ENCODE data around the gene BEST3.
"Not testable (repeated sequence)": the region's sequence is repeated elsewhere in the genome, so short reads cannot be mapped to it uniquely, and the experiment has no call there.

Gene BEST3

GRCh38 chr12:69672195-69672594 lies 26.9 kb downstream of the BEST3 start:
- 90% methylated on average over 1 of the region's 2 CpGs for WGBS (ENCODE audit: insufficient coverage)
- Histone ChIP-seq H3K9me3 (ENCODE audit: control extremely low read depth in 1 of 5, control insufficient read depth in 4 of 5, insufficient read depth in 2 of 5, low read depth in 1 of 5, low read length in 4 of 5) (no peaks in the 10 kb centered on the region), H3K27me3 (replicated peaks in 2 of 5; ENCODE audit: control insufficient read depth in 4 of 5, insufficient read depth in 5 of 5, low read length in 4 of 5) (no peaks in the 10 kb centered on the region), H3K4me1 (ENCODE audit: control extremely low read depth in 1 of 4, control insufficient read depth in 4 of 4, insufficient read depth in 4 of 4, low read length in 3 of 4) (no peaks in the 10 kb centered on the region), H3K4me3 (ENCODE audit: control insufficient read depth in 1 of 7, extremely low read depth in 1 of 7, insufficient read depth in 4 of 7, low read depth in 2 of 7, low read length in 6 of 7) (no peak overlapping the region), H3K36me3 (ENCODE audit: control insufficient read depth in 4 of 4, insufficient read depth in 4 of 4, low read length in 3 of 4) (no peaks in the 10 kb centered on the region), H3K27ac (ENCODE audit: insufficient read depth in 1 of 2, low read depth in 1 of 2, low read length in 2 of 2, poor library complexity in 1 of 2, severe bottlenecking in 2 of 2) (no peak overlapping the region)
- DNase-seq, result no peak
- CTCF ChIA-PET, result interaction anchor here (1.3 kb wide), 1 partner anchor 14 kb away, joined by 3 read pairs; no protein-coding TSS in a partner anchor
- POLR2A ChIA-PET, result no interaction called here

DNA sequence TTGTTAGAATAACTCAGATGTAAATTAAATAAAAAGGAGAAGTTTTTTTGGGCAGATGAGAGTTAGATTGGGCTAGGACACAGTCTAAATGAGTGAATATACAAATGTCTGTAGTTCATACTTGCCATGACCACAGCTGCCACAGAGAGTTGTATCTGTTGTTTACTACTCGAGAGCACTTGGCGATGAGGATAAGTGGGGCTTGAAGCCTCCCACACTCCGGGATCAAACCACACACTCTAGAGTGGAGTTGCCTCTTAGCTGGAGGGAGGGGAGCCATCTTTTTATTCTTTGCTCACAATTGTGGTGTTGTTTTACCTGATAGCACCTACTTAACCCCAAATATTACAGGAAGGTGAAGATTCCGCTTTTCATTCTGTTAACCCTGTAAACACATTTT lies 27.5 kb downstream of the BEST3 start:
- no peak for DNase-seq
- ChIA-PET POLR2A (no interaction called here), CTCF (interaction anchor here (1.3 kb wide), 1 partner anchor 13 kb away, joined by 3 read pairs; no protein-coding TSS in a partner anchor)
- H3K27ac ChIP-seq (ENCODE audit: insufficient read depth in 1 of 2, low read depth in 1 of 2, low read length in 2 of 2, poor library complexity in 1 of 2, severe bottlenecking in 2 of 2), result no peak overlapping the region
- no peaks in the 10 kb centered on the region for H3K9me3 ChIP-seq (ENCODE audit: control extremely low read depth in 1 of 5, control insufficient read depth in 4 of 5, insufficient read depth in 2 of 5, low read depth in 1 of 5, low read length in 4 of 5)
- no peak overlapping the region for H3K4me3 ChIP-seq (ENCODE audit: control insufficient read depth in 1 of 7, extremely low read depth in 1 of 7, insufficient read depth in 4 of 7, low read depth in 2 of 7, low read length in 6 of 7)
- no peaks in the 10 kb centered on the region for H3K36me3 ChIP-seq (ENCODE audit: control insufficient read depth in 4 of 4, insufficient read depth in 4 of 4, low read length in 3 of 4)
- H3K27me3 ChIP-seq (replicated peaks in 2 of 5; ENCODE audit: control insufficient read depth in 4 of 5, insufficient read depth in 5 of 5, low read length in 4 of 5), result no peaks in the 10 kb centered on the region
- WGBS (ENCODE audit: insufficient coverage), result 100% methylated on average over 1 of the region's 4 CpGs
- no peaks in the 10 kb centered on the region for H3K4me1 ChIP-seq (ENCODE audit: control extremely low read depth in 1 of 4, control insufficient read depth in 4 of 4, insufficient read depth in 4 of 4, low read length in 3 of 4)

GRCh38 chr12:69666798-69667197 lies 32.3 kb downstream of the BEST3 start:
- H3K27ac ChIP-seq (ENCODE audit: insufficient read depth in 1 of 2, low read depth in 1 of 2, low read length in 2 of 2, poor library complexity in 1 of 2, severe bottlenecking in 2 of 2), result no peak overlapping the region
- no peak for DNase-seq
- H3K4me3 ChIP-seq (ENCODE audit: control insufficient read depth in 1 of 7, extremely low read depth in 1 of 7, insufficient read depth in 4 of 7, low read depth in 2 of 7, low read length in 6 of 7), result no peak overlapping the region
- H3K4me1 ChIP-seq (ENCODE audit: control extremely low read depth in 1 of 4, control insufficient read depth in 4 of 4, insufficient read depth in 4 of 4, low read length in 3 of 4), result no peaks in the 10 kb centered on the region
- ChIA-PET CTCF (no interaction called here), POLR2A (no interaction called here)
- WGBS (ENCODE audit: insufficient coverage), result 100% methylated on average over 2 of the region's 2 CpGs
- H3K9me3 ChIP-seq (ENCODE audit: control extremely low read depth in 1 of 5, control insufficient read depth in 4 of 5, insufficient read depth in 2 of 5, low read depth in 1 of 5, low read length in 4 of 5), result no peaks in the 10 kb centered on the region
- H3K36me3 ChIP-seq (ENCODE audit: control insufficient read depth in 4 of 4, insufficient read depth in 4 of 4, low read length in 3 of 4), result no peaks in the 10 kb centered on the region
- no peaks in the 10 kb centered on the region for H3K27me3 ChIP-seq (replicated peaks in 2 of 5; ENCODE audit: control insufficient read depth in 4 of 5, insufficient read depth in 5 of 5, low read length in 4 of 5)

DNA sequence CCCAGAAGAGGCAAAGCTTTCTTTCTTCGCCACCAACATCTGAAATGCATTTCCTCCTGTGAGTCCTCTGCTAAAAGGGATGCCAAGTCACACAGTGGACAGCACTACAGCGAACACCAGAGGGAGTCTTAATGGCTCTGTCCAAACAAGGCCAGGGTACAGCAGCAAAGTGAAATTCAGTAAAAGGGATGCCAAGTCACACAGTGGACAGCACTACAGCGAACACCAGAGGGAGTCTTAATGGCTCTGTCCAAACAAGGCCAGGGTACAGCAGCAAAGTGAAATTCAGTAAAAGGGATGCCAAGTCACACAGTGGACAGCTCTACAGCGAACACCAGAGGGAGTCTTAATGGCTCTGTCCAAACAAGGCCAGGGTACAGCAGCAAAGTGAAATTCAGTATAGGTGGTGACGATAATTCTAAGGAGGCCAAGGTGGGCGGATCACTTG lies 34.1 kb downstream of the BEST3 start:
- H3K27me3 ChIP-seq (replicated peaks in 2 of 5; ENCODE audit: control insufficient read depth in 4 of 5, insufficient read depth in 5 of 5, low read length in 4 of 5); POLR2A ChIA-PET; H3K9me3 ChIP-seq (ENCODE audit: control extremely low read depth in 1 of 5, control insufficient read depth in 4 of 5, insufficient read depth in 2 of 5, low read depth in 1 of 5, low read length in 4 of 5); H3K4me3 ChIP-seq (ENCODE audit: control insufficient read depth in 1 of 7, extremely low read depth in 1 of 7, insufficient read depth in 4 of 7, low read depth in 2 of 7, low read length in 6 of 7); DNase-seq; H3K27ac ChIP-seq (ENCODE audit: insufficient read depth in 1 of 2, low read depth in 1 of 2, low read length in 2 of 2, poor library complexity in 1 of 2, severe bottlenecking in 2 of 2); CTCF ChIA-PET; H3K36me3 ChIP-seq (ENCODE audit: control insufficient read depth in 4 of 4, insufficient read depth in 4 of 4, low read length in 3 of 4); H3K4me1 ChIP-seq (ENCODE audit: control extremely low read depth in 1 of 4, control insufficient read depth in 4 of 4, insufficient read depth in 4 of 4, low read length in 3 of 4): not testable (repeated sequence)
- 100% methylated on average over 2 of the region's 6 CpGs for WGBS (ENCODE audit: insufficient coverage)

GRCh38 chr12:69663726-69664125 lies 35.4 kb downstream of the BEST3 start:
- no peak for DNase-seq
- H3K9me3 ChIP-seq (ENCODE audit: control extremely low read depth in 1 of 5, control insufficient read depth in 4 of 5, insufficient read depth in 2 of 5, low read depth in 1 of 5, low read length in 4 of 5), result no peaks in the 10 kb centered on the region
- 100% methylated on average over 2 of the region's 3 CpGs for WGBS (ENCODE audit: insufficient coverage)
- no peak overlapping the region for H3K4me3 ChIP-seq (ENCODE audit: control insufficient read depth in 1 of 7, extremely low read depth in 1 of 7, insufficient read depth in 4 of 7, low read depth in 2 of 7, low read length in 6 of 7)
- no peaks in the 10 kb centered on the region for H3K36me3 ChIP-seq (ENCODE audit: control insufficient read depth in 4 of 4, insufficient read depth in 4 of 4, low read length in 3 of 4)
- no peaks in the 10 kb centered on the region for H3K4me1 ChIP-seq (ENCODE audit: control extremely low read depth in 1 of 4, control insufficient read depth in 4 of 4, insufficient read depth in 4 of 4, low read length in 3 of 4)
- no peak overlapping the region for H3K27ac ChIP-seq (ENCODE audit: insufficient read depth in 1 of 2, low read depth in 1 of 2, low read length in 2 of 2, poor library complexity in 1 of 2, severe bottlenecking in 2 of 2)
- H3K27me3 ChIP-seq (replicated peaks in 2 of 5; ENCODE audit: control insufficient read depth in 4 of 5, insufficient read depth in 5 of 5, low read length in 4 of 5), result no peaks in the 10 kb centered on the region
- ChIA-PET POLR2A (no interaction called here), CTCF (interaction anchor here (0.9 to 1.2 kb wide), 2 partner anchors 19 to 24 kb away, joined by 3 read pairs; no protein-coding TSS in a partner anchor)

GRCh38 chr12:69662764-69663163 lies 36.3 kb downstream of the BEST3 start:
- Histone ChIP-seq H3K27ac (ENCODE audit: insufficient read depth in 1 of 2, low read depth in 1 of 2, low read length in 2 of 2, poor library complexity in 1 of 2, severe bottlenecking in 2 of 2) (no peak overlapping the region), H3K27me3 (replicated peaks in 2 of 5; ENCODE audit: control insufficient read depth in 4 of 5, insufficient read depth in 5 of 5, low read length in 4 of 5) (no peaks in the 10 kb centered on the region), H3K9me3 (ENCODE audit: control extremely low read depth in 1 of 5, control insufficient read depth in 4 of 5, insufficient read depth in 2 of 5, low read depth in 1 of 5, low read length in 4 of 5) (no peaks in the 10 kb centered on the region), H3K4me3 (ENCODE audit: control insufficient read depth in 1 of 7, extremely low read depth in 1 of 7, insufficient read depth in 4 of 7, low read depth in 2 of 7, low read length in 6 of 7) (no peak overlapping the region), H3K36me3 (ENCODE audit: control insufficient read depth in 4 of 4, insufficient read depth in 4 of 4, low read length in 3 of 4) (no peaks in the 10 kb centered on the region), H3K4me1 (ENCODE audit: control extremely low read depth in 1 of 4, control insufficient read depth in 4 of 4, insufficient read depth in 4 of 4, low read length in 3 of 4) (no peaks in the 10 kb centered on the region)
- ChIA-PET CTCF (interaction anchor here (1.2 kb wide), 1 partner anchor 18 kb away, joined by 3 read pairs; no protein-coding TSS in a partner anchor), POLR2A (no interaction called here)
- DNase-seq, result no peak

GRCh38 chr12:69661386-69661785 lies 37.7 kb downstream of the BEST3 start:
- no peak for DNase-seq
- CTCF ChIA-PET, result interaction anchor here (0.6 to 1.3 kb wide), 2 partner anchors 10 to 1202 kb away, joined by 3 read pairs; no protein-coding TSS in a partner anchor
- Histone ChIP-seq H3K9me3 (ENCODE audit: control extremely low read depth in 1 of 5, control insufficient read depth in 4 of 5, insufficient read depth in 2 of 5, low read depth in 1 of 5, low read length in 4 of 5) (no peaks in the 10 kb centered on the region), H3K4me1 (ENCODE audit: control extremely low read depth in 1 of 4, control insufficient read depth in 4 of 4, insufficient read depth in 4 of 4, low read length in 3 of 4) (no peaks in the 10 kb centered on the region), H3K27me3 (replicated peaks in 2 of 5; ENCODE audit: control insufficient read depth in 4 of 5, insufficient read depth in 5 of 5, low read length in 4 of 5) (no peaks in the 10 kb centered on the region), H3K4me3 (ENCODE audit: control insufficient read depth in 1 of 7, extremely low read depth in 1 of 7, insufficient read depth in 4 of 7, low read depth in 2 of 7, low read length in 6 of 7) (no peak overlapping the region), H3K27ac (ENCODE audit: insufficient read depth in 1 of 2, low read depth in 1 of 2, low read length in 2 of 2, poor library complexity in 1 of 2, severe bottlenecking in 2 of 2) (no peak overlapping the region), H3K36me3 (ENCODE audit: control insufficient read depth in 4 of 4, insufficient read depth in 4 of 4, low read length in 3 of 4) (no peaks in the 10 kb centered on the region)
- POLR2A ChIA-PET, result interaction anchor here (0.7 kb wide), 1 partner anchor 1755 kb away, joined by 3 read pairs; no protein-coding TSS in a partner anchor
- WGBS (ENCODE audit: insufficient coverage), result 93% methylated on average over 2 of the region's 4 CpGs

All from common myeloid progenitor, CD34-positive (primary cell).